ENCODE measurements around the gene TIAM1.
A peak's percentile ranks its signal among the peaks of the same experiment; 100 is the strongest.

Gene TIAM1

GRCh38 chr21:31110430-31110829 lies 233.6 kb downstream of the TIAM1 start:
- TF ChIP-seq, protein P1, sequence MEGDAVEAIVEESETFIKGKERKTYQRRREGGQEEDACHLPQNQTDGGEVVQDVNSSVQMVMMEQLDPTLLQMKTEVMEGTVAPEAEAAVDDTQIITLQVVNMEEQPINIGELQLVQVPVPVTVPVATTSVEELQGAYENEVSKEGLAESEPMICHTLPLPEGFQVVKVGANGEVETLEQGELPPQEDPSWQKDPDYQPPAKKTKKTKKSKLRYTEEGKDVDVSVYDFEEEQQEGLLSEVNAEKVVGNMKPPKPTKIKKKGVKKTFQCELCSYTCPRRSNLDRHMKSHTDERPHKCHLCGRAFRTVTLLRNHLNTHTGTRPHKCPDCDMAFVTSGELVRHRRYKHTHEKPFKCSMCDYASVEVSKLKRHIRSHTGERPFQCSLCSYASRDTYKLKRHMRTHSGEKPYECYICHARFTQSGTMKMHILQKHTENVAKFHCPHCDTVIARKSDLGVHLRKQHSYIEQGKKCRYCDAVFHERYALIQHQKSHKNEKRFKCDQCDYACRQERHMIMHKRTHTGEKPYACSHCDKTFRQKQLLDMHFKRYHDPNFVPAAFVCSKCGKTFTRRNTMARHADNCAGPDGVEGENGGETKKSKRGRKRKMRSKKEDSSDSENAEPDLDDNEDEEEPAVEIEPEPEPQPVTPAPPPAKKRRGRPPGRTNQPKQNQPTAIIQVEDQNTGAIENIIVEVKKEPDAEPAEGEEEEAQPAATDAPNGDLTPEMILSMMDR (IDR thresholded peaks at IDR 0.05; ENCODE audit: low read depth, low read length) = no peak

GRCh38 chr21:31107871-31108270 lies 236.2 kb downstream of the TIAM1 start:
- TF ChIP-seq, protein P1 (IDR thresholded peaks at IDR 0.05; ENCODE audit: low read depth, low read length) = no peak
- no peak overlapping the region for H3K4me3 ChIP-seq (ENCODE audit: low read depth, low read length)

More at GRCh38 chr21:31110430-31110829, 233.6 kb downstream of the TIAM1 start:
- no peak overlapping the region for H3K4me3 ChIP-seq (ENCODE audit: low read depth, low read length)

DNA sequence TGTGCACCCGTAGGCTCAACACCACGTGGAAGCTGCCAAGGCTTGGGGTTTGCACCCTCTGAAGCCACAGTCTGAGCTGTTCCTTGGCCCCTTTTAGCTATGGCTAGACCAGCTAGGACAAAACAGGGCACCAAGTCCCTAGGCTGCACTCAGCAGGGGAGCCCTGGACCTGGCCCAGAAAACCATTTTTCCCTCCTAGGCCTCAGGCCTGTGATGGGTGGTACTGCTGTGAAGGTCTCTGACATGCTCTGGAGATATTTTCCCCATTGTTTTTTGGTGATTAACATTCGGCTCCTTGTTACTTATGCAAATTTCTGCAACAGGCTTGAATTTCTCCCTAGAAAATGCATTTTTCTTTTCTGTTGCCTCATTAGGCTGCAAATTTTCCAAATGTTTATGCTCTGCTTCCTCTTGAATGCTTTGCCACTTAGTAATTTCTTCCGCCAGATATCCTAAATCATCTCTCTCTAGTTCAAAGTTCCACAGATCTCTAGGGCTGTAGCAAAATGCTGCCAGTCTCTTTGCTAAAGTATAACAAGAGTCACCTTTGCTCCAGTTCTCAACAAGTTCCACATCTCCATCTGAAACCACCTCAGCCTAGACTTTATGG lies 236.8 kb downstream of the TIAM1 start:
- TF ChIP-seq, protein P1 (IDR thresholded peaks at IDR 0.05; ENCODE audit: low read depth, low read length) = no peak
- no peak overlapping the region for H3K4me3 ChIP-seq (ENCODE audit: low read depth, low read length)

GRCh38 chr21:31103571-31104265 lies 240.3 kb downstream of the TIAM1 start:
- H3K4me3 ChIP-seq (ENCODE audit: low read depth, low read length) = no peak overlapping the region
- TF ChIP-seq, protein P1 (IDR thresholded peaks at IDR 0.05; ENCODE audit: low read depth, low read length) = no peak

GRCh38 chr21:31103163-31103562 lies 240.9 kb downstream of the TIAM1 start:
- TF ChIP-seq, protein P1 (IDR thresholded peaks at IDR 0.05; ENCODE audit: low read depth, low read length) = no peak
- H3K4me3 ChIP-seq (ENCODE audit: low read depth, low read length) = no peak overlapping the region

GRCh38 chr21:31099122-31099521 lies 244.9 kb downstream of the TIAM1 start:
- TF ChIP-seq, protein P1 (IDR thresholded peaks at IDR 0.05; ENCODE audit: low read depth, low read length) = no peak
- H3K4me3 ChIP-seq (ENCODE audit: low read depth, low read length) = no peak overlapping the region

DNA sequence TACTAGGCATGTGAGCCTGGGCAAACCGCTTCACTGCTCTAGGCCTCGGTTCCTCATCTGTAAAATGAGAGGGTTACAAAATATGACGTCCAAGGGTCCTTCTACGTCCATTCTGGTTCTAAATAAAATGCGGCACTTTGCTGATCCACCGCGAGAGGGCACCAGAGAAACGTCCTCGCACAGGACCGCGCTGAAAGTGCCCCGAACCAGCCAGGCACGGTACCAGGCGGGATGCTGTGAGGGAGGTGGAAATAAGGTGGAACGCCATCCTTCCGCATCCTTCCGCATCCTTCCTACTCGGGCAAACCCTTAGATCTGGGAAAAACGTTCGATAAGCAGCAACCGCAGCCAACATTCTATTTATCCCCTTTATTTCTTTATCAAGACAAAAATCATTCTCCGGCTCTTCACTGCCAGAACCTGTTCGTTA lies 245.5 kb downstream of the TIAM1 start:
- H3K4me3 ChIP-seq (ENCODE audit: low read depth, low read length) = no peak overlapping the region
- TF ChIP-seq, protein P1 (IDR thresholded peaks at IDR 0.05; ENCODE audit: low read depth, low read length) = peak; percentile 86

Data from WI38 (cell line).